Epithelial cell of proximal tubule (primary cell): Measurements from ENCODE around the gene RNASE13. TPM values are rescaled to one million over a fixed set of nuclear protein-coding genes. Genes with fewer than 3 reads are reported as not detected.

Source experiments
- DNase-seq: peaks from one replicate; pipeline ENCODE4 v3.0.0-alpha.2; 2011; ENCODE audit warnings: low read depth
- H3K4me3 ChIP-seq: 2 replicates; pipeline ENCODE4 v1.5.1; 2011; ENCODE audit warnings: low read depth, mild to moderate bottlenecking, low read length
- CTCF ChIP-seq: conservative IDR thresholded peaks from 2 replicates; pipeline ENCODE4 v1.5.1; 2012; ENCODE audit warnings: low read depth, mild to moderate bottlenecking, low read length
- total RNA-seq: library from RNA; depleted of rRNA; stranded (reverse); fragments of >200 nt; gene quantifications from 2 replicates; pipeline ENCODE4 v1.2.3, GENCODE V29; 2015

The RNASE13 gene
- total RNA-seq, 1 donor from 2014 or later: not detected

GRCh38 chr14:21056520-21057163, 22.0 kb upstream of the RNASE13 start:
- H3K4me3 ChIP-seq: no peak overlapping the region
- no peak for TF ChIP-seq CTCF
- DNase-seq: no peak

- DNase-seq: no peak
- no peak for TF ChIP-seq CTCF
- H3K4me3 ChIP-seq: no peak overlapping the region
Measured at GRCh38 chr14:21055432-21056117, 21.0 kb upstream of the RNASE13 start.

GRCh38 chr14:21054768-21055145, 20.1 kb upstream of the RNASE13 start:
- no peak for TF ChIP-seq CTCF
- DNase-seq: no peak
- no peak overlapping the region for H3K4me3 ChIP-seq

GRCh38 chr14:21054123-21054767, 19.6 kb upstream of the RNASE13 start:
- DNase-seq: no peak
- no peak overlapping the region for H3K4me3 ChIP-seq
- no peak for TF ChIP-seq CTCF

GRCh38 chr14:21053184-21054122, 18.8 kb upstream of the RNASE13 start:
- H3K4me3 ChIP-seq: no peak overlapping the region
- no peak for TF ChIP-seq CTCF
- no peak for DNase-seq

GRCh38 chr14:21050597-21050996, 16.0 kb upstream of the RNASE13 start:
- no peak for TF ChIP-seq CTCF
- no peak for DNase-seq
- H3K4me3 ChIP-seq: no peak overlapping the region
